Heart left ventricle (tissue), 13 donors: Measurements from ENCODE around the gene CNDP2.

ENCODE experiments used
- CTCF ChIP-seq, 12 donors: fragments of 200-600 bp; sonication (generic) in 4 of 12; IDR thresholded peaks; one replicate each; pipeline versions ENCODE4 v1.5.0 to v1.8.0; 2018 to 2022; ENCODE audit warnings: antibody characterized with exemption in 12 of 12, mild to moderate bottlenecking in 5 of 12
- POLR2A ChIP-seq, 2 donors: fragments of 450-650 bp; IDR thresholded peaks; one replicate each; pipeline ENCODE4 v1.6.1; 2017; ENCODE audit warnings: antibody characterized with exemption in 2 of 2, mild to moderate bottlenecking in 2 of 2, moderate library complexity in 2 of 2
- donor health status: ischemic (EF 13 %, LVEDD 7.1; RV severe dilation, severe dysfunction).
- donor health status: DM: no; HTN: yes; CAD: no.
- donor health status: DM: no; HTN: no; CAD: no.
- donor health status: ischemic (EF 25% LVEDD 6.9; RV normal size, moderate dysfunction).
- donor health status: ischemic (EF 25% LVEDD 5.7; RV mildly dilated, moderate dysfunction).
- donor health status: ischemic (EF 35%, LVEDD 5.7; RV mildly dilated, moderate dysfunction).
- donor health status: nonischemic (EF 11% LVEDD 7.7; RV severe dilation, severe dysfunction).
- donor health status: DM: yes; HTN: yes; CAD: no.
- donor health status: PGD.
- donor health status: ischemic (EF 29% LVEDD 5.4; RV normal size, mild dysfunction).
- donor health status: nonischemic (EF 23%, LVEDD 6.1; RV moderate dilation, normal function).

DNA sequence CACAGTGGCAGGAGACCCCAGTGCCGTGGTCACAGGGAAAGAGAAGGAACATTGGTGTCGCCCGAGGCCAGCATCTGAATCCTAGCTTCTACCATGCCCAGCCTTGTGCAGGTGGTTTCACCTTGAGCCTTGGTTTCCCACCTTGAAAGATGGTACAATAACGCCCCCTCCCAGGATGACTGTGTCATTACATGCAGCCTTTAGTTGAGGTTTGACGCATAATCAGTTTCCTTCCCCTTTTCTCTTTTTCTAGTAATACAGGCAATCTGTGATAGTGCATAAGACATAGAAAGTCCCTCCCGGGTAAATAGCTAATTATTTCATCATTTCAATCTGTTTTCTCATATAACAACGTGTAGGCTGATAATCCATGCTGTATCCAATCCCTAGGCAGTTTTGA, 71.7 kb downstream of the CNDP2 start:
- TF ChIP-seq POLR2A (IDR thresholded peaks at IDR 0.05) (no peak), CTCF (IDR thresholded peaks at IDR 0.05) (peak in 1 of 12 donors; percentile 8)
